Neural crest cell (in vitro differentiated cells): ENCODE data around the gene CEP128. TPM values are rescaled to one million over a fixed set of nuclear protein-coding genes. Genes with fewer than 3 reads are reported as not detected.

Experiments used
- DNase-seq: peaks from one replicate; pipeline ENCODE4 v3.0.0; 2021; ENCODE audit warnings: low read depth, mixed read lengths, low spot score
- H3K27ac Mint-ChIP-seq: one replicate; pipeline ENCODE4 v1.8.0; 2021; ENCODE audit warnings: mild to moderate bottlenecking, mixed read lengths; ENCODE audit not compliant: unreplicated experiment
- H3K27me3 Mint-ChIP-seq: 2 replicates; pipeline ENCODE4 v1.8.0; 2021; ENCODE audit warnings: low read depth, mild to moderate bottlenecking, mixed read lengths
- H3K36me3 Mint-ChIP-seq: 2 replicates; pipeline ENCODE4 v1.8.0; 2021; ENCODE audit warnings: low read depth, mild to moderate bottlenecking, mixed read lengths
- H3K4me1 Mint-ChIP-seq: 2 replicates; pipeline ENCODE4 v1.8.0; 2021; ENCODE audit warnings: mixed read lengths
- H3K4me3 Mint-ChIP-seq: one replicate; pipeline ENCODE4 v1.8.0; 2021; ENCODE audit warnings: mild to moderate bottlenecking, mixed read lengths
- H3K9me3 Mint-ChIP-seq: 2 replicates; pipeline ENCODE4 v1.8.0; 2021; ENCODE audit warnings: mixed read lengths
- total RNA-seq: library from RNA; stranded (reverse); gene quantifications from 2 replicates; pipeline ENCODE4 v1.2.1, GENCODE V29; 2021
- TF ChIP-seq, protein P1 (sequence below): fragments of 200-600 bp; sonication (generic); conservative IDR thresholded peaks from 2 replicates; pipeline ENCODE4 v1.5.0; 2021; ENCODE audit warnings: antibody characterized with exemption, mild to moderate bottlenecking

CEP128 gene
- total RNA-seq, 1 donor from 2014 or later: 25.8 TPM

- H3K27me3 Mint-ChIP-seq: no peaks in the 10 kb centered on the region
- H3K9me3 Mint-ChIP-seq: no peaks in the 10 kb centered on the region
- H3K27ac Mint-ChIP-seq: no peak overlapping the region
- TF ChIP-seq, protein P1, sequence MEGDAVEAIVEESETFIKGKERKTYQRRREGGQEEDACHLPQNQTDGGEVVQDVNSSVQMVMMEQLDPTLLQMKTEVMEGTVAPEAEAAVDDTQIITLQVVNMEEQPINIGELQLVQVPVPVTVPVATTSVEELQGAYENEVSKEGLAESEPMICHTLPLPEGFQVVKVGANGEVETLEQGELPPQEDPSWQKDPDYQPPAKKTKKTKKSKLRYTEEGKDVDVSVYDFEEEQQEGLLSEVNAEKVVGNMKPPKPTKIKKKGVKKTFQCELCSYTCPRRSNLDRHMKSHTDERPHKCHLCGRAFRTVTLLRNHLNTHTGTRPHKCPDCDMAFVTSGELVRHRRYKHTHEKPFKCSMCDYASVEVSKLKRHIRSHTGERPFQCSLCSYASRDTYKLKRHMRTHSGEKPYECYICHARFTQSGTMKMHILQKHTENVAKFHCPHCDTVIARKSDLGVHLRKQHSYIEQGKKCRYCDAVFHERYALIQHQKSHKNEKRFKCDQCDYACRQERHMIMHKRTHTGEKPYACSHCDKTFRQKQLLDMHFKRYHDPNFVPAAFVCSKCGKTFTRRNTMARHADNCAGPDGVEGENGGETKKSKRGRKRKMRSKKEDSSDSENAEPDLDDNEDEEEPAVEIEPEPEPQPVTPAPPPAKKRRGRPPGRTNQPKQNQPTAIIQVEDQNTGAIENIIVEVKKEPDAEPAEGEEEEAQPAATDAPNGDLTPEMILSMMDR: no peak
- no peak for DNase-seq
- H3K36me3 Mint-ChIP-seq: peaks cover under 1% of the 10 kb centered on the region
- H3K4me3 Mint-ChIP-seq: no peak overlapping the region
- H3K4me1 Mint-ChIP-seq: no peaks in the 10 kb centered on the region
These were observed 356.6 kb downstream of the CEP128 start for GRCh38 chr14:80584744-80585505.

GRCh38 chr14:80577599-80577998 lies 363.9 kb downstream of the CEP128 start:
- Mint-ChIP-seq H3K4me1 (no peaks in the 10 kb centered on the region), H3K27ac (no peak overlapping the region)

GRCh38 chr14:80576401-80576800 lies 365.1 kb downstream of the CEP128 start:
- Mint-ChIP-seq H3K4me1 (no peaks in the 10 kb centered on the region), H3K9me3 (no peaks in the 10 kb centered on the region), H3K27ac (no peak overlapping the region), H3K27me3 (no peaks in the 10 kb centered on the region), H3K36me3 (no peaks in the 10 kb centered on the region), H3K4me3 (no peak overlapping the region)
- no peak for DNase-seq
- TF ChIP-seq, protein P1: no peak

More at GRCh38 chr14:80577599-80577998, 363.9 kb downstream of the CEP128 start:
- H3K9me3 Mint-ChIP-seq: no peaks in the 10 kb centered on the region
- no peaks in the 10 kb centered on the region for H3K36me3 Mint-ChIP-seq
- no peaks in the 10 kb centered on the region for H3K27me3 Mint-ChIP-seq
- DNase-seq: no peak
- TF ChIP-seq, protein P1: no peak
- H3K4me3 Mint-ChIP-seq: no peak overlapping the region

DNA sequence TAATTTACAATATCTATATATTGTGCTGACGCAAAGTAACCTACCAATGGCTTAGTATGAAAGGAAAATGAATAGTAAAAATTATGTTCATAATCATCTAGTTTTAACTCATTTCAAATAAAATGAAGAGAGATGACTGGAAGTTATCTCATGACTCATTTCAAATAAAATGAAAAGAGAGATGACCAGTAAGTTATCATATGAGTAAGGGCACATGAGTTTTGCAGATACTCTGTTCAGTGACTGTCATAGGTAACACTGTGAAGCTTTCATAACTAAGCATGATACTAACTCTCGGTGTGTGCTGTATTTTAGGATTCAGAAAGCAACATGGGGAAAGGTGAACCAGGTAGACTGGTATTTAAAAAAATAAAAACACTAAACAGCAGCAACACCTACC lies 365.8 kb downstream of the CEP128 start:
- H3K36me3 Mint-ChIP-seq: no peaks in the 10 kb centered on the region
- TF ChIP-seq, protein P1: no peak
- H3K4me3 Mint-ChIP-seq: no peak overlapping the region

DNA sequence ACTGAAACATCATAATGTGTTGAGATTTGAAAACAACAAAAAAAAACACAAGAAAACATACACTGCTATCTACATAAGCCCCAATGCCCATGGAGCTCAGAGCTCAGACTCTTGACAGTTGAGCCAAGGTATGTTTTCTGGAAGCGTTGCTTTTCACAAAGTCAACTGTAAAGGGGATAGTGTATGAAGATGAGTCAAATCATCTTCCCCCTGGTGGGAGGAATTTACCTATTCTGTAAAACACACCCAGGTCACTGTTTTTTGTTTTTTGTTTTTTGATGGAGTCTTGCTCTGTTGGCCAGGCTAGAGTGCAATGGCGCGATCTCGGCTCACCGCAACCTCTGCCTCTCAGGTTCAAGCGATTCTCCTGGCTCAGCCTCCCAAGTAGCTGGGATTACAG lies 368.9 kb downstream of the CEP128 start:
- no peaks in the 10 kb centered on the region for H3K36me3 Mint-ChIP-seq
- H3K9me3 Mint-ChIP-seq: no peaks in the 10 kb centered on the region
- H3K27me3 Mint-ChIP-seq: no peaks in the 10 kb centered on the region
- TF ChIP-seq, protein P1: peak; percentile 23
- no peaks in the 10 kb centered on the region for H3K4me1 Mint-ChIP-seq
- no peak overlapping the region for H3K27ac Mint-ChIP-seq
- H3K4me3 Mint-ChIP-seq: no peak overlapping the region
- DNase-seq: no peak

More for the DNA sequence above, 365.8 kb downstream of the CEP128 start:
- H3K27ac Mint-ChIP-seq: no peak overlapping the region
- H3K27me3 Mint-ChIP-seq: no peaks in the 10 kb centered on the region
- H3K9me3 Mint-ChIP-seq: no peaks in the 10 kb centered on the region
- no peak for DNase-seq
- H3K4me1 Mint-ChIP-seq: no peaks in the 10 kb centered on the region
